NB4 (cell line): Measurements from ENCODE around the gene ACE.

Source experiments
- DNase-seq: peaks from one replicate; pipeline ENCODE4 v3.0.0; 2010; ENCODE audit warnings: low read depth
- H3K4me3 ChIP-seq: one replicate; pipeline ENCODE4 v1.5.1; 2011; ENCODE audit warnings: mild to moderate bottlenecking, low read depth, low read length, moderate library complexity
- CTCF ChIP-seq: IDR thresholded peaks from one replicate; pipeline ENCODE4 v1.5.1; 2012; ENCODE audit warnings: low read depth, low read length
- MAX ChIP-seq: IDR thresholded peaks from 2 replicates; pipeline ENCODE4 v1.6.1; 2011; ENCODE audit warnings: low read depth, low read length
- MYC ChIP-seq: IDR thresholded peaks from 2 replicates; pipeline ENCODE4 v1.6.1; 2011; ENCODE audit warnings: low read depth, low read length
- POLR2A ChIP-seq: IDR thresholded peaks from 2 replicates; pipeline ENCODE4 v1.6.1; 2011; ENCODE audit warnings: mild to moderate bottlenecking; ENCODE audit not compliant: insufficient read length; ENCODE audit errors: extremely low read depth

Gene ACE

GRCh38 chr17:63490329-63490728 is 13.5 kb downstream of the ACE start:
- H3K4me3 ChIP-seq = no peak overlapping the region
- DNase-seq = no peak
- TF ChIP-seq POLR2A = no peak
- TF ChIP-seq MYC = no peak
- no peak for TF ChIP-seq MAX
- no peak for TF ChIP-seq CTCF

- DNase-seq = no peak
- TF ChIP-seq MYC (no peak), POLR2A (no peak), CTCF (no peak), MAX (no peak)
- no peak overlapping the region for H3K4me3 ChIP-seq
Measured at GRCh38 chr17:63490858-63491400, 14.1 kb downstream of the ACE start.

- no peak for DNase-seq
- TF ChIP-seq MAX (no peak), MYC (no peak), POLR2A (no peak), CTCF (no peak)
- H3K4me3 ChIP-seq = no peak overlapping the region
Measured at GRCh38 chr17:63491413-63491812, 14.6 kb downstream of the ACE start.

- no peak for DNase-seq
- H3K4me3 ChIP-seq = no peak overlapping the region
- TF ChIP-seq POLR2A (no peak), MAX (no peak), CTCF (no peak), MYC (no peak)
Measured at GRCh38 chr17:63491977-63492618, 15.2 kb downstream of the ACE start.

GRCh38 chr17:63492940-63493339 is 16.1 kb downstream of the ACE start:
- no peak overlapping the region for H3K4me3 ChIP-seq
- DNase-seq = no peak
- TF ChIP-seq POLR2A (no peak), CTCF (no peak), MYC (no peak), MAX (no peak)
